Measurements from ENCODE around the gene SON.
"Not testable (repeated sequence)": the region's sequence is repeated elsewhere in the genome, so short reads cannot be mapped to it uniquely, and the experiment has no call there.

The SON gene

GRCh38 chr21:33618407-33618806 lies 75.6 kb downstream of the SON start:
- DNase-seq = no peak
- peaks cover 0 to 2% of the 10 kb centered on the region in 2 donors for H3K9me3 Mint-ChIP-seq
- no peak overlapping the region for H3K27ac Mint-ChIP-seq
- H3K4me1 Mint-ChIP-seq (ENCODE audit: low read depth in 2 of 2) = no peaks in the 10 kb centered on the region
- H3K4me3 Mint-ChIP-seq = no peak overlapping the region
- H3K36me3 Mint-ChIP-seq (ENCODE audit: insufficient read depth) = peaks cover 46% of the 10 kb centered on the region
- H3K27me3 Mint-ChIP-seq = no peaks in the 10 kb centered on the region
- ATAC-seq (replicated peaks) = no peak

GRCh38 chr21:33619726-33620125 lies 76.9 kb downstream of the SON start:
- Mint-ChIP-seq H3K4me3 (no peak overlapping the region), H3K27ac (peak overlapping the region in 1 of 2 donors; percentile 8), H3K36me3 (ENCODE audit: insufficient read depth) (peaks cover 44% of the 10 kb centered on the region), H3K4me1 (ENCODE audit: low read depth in 2 of 2) (no peaks in the 10 kb centered on the region), H3K27me3 (no peaks in the 10 kb centered on the region), H3K9me3 (peaks cover 0 to 2% of the 10 kb centered on the region in 2 donors)
- no peak for DNase-seq
- no peak for ATAC-seq (replicated peaks)

GRCh38 chr21:33622253-33622652 lies 79.4 kb downstream of the SON start:
- Mint-ChIP-seq H3K27me3 (no peaks in the 10 kb centered on the region), H3K9me3 (peaks cover 0 to 2% of the 10 kb centered on the region in 2 donors), H3K27ac (no peak overlapping the region), H3K4me1 (ENCODE audit: low read depth in 2 of 2) (no peaks in the 10 kb centered on the region), H3K36me3 (ENCODE audit: insufficient read depth) (peaks cover 45% of the 10 kb centered on the region), H3K4me3 (no peak overlapping the region)
- ATAC-seq (replicated peaks) (no peak), DNase-seq (no peak)

- peaks cover 50% of the 10 kb centered on the region for H3K36me3 Mint-ChIP-seq (ENCODE audit: insufficient read depth)
- H3K4me1 Mint-ChIP-seq (ENCODE audit: low read depth in 2 of 2); H3K27me3 Mint-ChIP-seq; H3K9me3 Mint-ChIP-seq; H3K4me3 Mint-ChIP-seq; H3K27ac Mint-ChIP-seq; DNase-seq; ATAC-seq (replicated peaks): not testable (repeated sequence)
Observed at GRCh38 chr21:33626151-33626550, 83.3 kb downstream of the SON start.

Measured in effector memory CD8-positive, alpha-beta T cell (primary cell).